Kidney epithelial cell (primary cell): Measurements from ENCODE around the gene GGCT. TPM values are rescaled to one million over a fixed set of nuclear protein-coding genes. Genes with fewer than 3 reads are reported as not detected.
A peak's percentile ranks its signal among the peaks of the same experiment; 100 is the strongest.
"Not testable (repeated sequence)": the region's sequence is repeated elsewhere in the genome, so short reads cannot be mapped to it uniquely, and the experiment has no call there.

Source experiments
- DNase-seq: peaks from one replicate; pipeline ENCODE4 v3.0.0-alpha.2; 2010; ENCODE audit warnings: low read depth
- H3K27me3 ChIP-seq: 2 replicates; pipeline ENCODE4 v1.6.0; 2011; ENCODE audit warnings: low read length; ENCODE audit not compliant: control insufficient read depth, insufficient read depth
- H3K36me3 ChIP-seq: 2 replicates; pipeline ENCODE4 v1.5.1; 2011; ENCODE audit warnings: low read length; ENCODE audit not compliant: control insufficient read depth, insufficient read depth
- H3K4me3 ChIP-seq: 2 replicates; pipeline ENCODE4 v1.5.1; 2011; ENCODE audit warnings: low read depth, mild to moderate bottlenecking, control low read depth, low read length
- total RNA-seq: library from RNA; depleted of rRNA; stranded (reverse); fragments of >200 nt; gene quantifications from 2 replicates; pipeline ENCODE4 v1.2.3, GENCODE V29; 2015
- TF ChIP-seq, protein P1 (sequence below): IDR thresholded peaks from 2 replicates; pipeline ENCODE4 v1.5.1; 2011; ENCODE audit warnings: mild to moderate bottlenecking, moderate library complexity, low read length, control low read depth, inconsistent platforms; ENCODE audit not compliant: insufficient read depth, poor library complexity, severe bottlenecking

The GGCT gene
- total RNA-seq, 1 donor from 2014 or later, result 37.8 TPM

DNA sequence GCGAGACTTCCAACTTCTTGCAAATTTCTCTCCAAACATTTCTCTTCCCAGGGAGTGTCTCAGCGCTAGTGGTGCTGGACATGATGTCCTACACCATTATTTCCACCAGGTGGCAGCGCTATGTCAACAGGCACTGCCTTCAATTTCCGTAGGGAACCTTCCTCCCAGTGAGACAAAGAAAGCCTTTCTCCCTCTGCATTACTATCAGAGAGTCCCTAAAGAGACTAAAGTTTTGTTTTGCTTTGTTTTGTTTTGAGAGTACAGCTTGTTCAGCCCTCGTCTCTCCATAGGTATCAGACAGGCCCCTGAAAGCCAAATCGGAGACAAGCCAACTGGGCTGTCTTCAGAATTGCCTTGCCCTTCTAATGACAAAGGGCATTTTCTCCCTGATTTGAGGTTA, 44.2 kb upstream of the GGCT start:
- TF ChIP-seq, protein P1, sequence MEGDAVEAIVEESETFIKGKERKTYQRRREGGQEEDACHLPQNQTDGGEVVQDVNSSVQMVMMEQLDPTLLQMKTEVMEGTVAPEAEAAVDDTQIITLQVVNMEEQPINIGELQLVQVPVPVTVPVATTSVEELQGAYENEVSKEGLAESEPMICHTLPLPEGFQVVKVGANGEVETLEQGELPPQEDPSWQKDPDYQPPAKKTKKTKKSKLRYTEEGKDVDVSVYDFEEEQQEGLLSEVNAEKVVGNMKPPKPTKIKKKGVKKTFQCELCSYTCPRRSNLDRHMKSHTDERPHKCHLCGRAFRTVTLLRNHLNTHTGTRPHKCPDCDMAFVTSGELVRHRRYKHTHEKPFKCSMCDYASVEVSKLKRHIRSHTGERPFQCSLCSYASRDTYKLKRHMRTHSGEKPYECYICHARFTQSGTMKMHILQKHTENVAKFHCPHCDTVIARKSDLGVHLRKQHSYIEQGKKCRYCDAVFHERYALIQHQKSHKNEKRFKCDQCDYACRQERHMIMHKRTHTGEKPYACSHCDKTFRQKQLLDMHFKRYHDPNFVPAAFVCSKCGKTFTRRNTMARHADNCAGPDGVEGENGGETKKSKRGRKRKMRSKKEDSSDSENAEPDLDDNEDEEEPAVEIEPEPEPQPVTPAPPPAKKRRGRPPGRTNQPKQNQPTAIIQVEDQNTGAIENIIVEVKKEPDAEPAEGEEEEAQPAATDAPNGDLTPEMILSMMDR, result peak; percentile 76
- H3K4me3 ChIP-seq, result no peak overlapping the region
- no peaks in the 10 kb centered on the region for H3K36me3 ChIP-seq
- no peak for DNase-seq
- no peaks in the 10 kb centered on the region for H3K27me3 ChIP-seq

DNA sequence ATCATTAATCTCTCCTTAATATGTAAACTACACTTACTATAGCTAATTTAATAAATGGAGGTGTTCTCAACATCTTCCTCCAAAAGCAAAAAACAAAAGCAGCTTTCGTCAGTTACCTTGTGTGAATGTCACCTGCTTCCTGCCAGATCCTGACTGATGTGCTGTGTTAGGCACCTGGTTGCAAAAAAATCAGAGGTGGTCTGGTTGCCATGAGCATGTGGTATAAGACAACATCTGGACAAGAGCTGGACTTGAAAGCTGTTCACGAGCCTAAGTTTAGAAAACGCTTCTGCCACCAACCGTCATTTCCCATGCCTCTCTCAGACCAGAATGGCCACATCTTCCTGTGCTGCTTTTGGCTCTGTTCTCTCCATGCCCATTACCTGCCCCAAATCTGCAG, 42.0 kb upstream of the GGCT start:
- no peaks in the 10 kb centered on the region for H3K27me3 ChIP-seq
- H3K36me3 ChIP-seq, result no peaks in the 10 kb centered on the region
- no peak for DNase-seq
- TF ChIP-seq, protein P1, result no peak
- H3K4me3 ChIP-seq, result no peak overlapping the region

DNA sequence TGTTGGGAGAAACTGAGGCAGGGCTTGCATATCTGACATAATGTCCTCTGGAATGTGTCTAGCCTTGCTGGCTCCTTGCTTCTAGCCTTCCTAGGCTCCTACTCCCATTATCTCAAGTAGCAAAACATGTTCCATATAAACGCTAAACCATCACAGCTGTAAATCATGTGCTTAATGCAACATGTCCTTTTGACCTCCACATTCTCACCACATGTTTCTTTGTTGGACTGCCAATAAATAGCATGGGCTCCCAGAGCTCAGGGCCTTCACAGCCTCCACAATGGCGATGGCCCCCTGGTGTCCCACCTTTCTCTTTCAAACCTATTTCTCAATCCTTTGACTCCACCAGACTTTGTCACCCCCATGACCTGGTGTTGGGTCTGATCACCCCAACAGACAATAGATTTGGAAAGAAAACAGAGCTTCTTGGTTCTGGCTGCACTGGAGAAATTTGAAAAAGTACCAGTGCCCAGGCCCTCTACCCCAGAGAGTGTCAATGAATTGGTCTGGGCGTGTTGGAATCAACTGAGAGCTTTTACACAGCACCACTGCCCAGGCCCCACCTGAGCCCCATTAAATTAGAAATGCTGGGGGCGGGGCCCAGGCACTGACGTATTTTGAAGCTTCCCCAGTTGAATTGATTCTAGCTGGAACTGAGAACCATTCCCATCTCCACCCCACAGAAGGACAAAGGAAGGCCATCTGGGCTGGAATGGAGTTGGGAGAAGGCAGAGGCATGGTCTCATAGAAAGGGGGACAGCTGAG, 41.3 kb upstream of the GGCT start:
- TF ChIP-seq, protein P1, result no peak
- DNase-seq, result no peak
- H3K36me3 ChIP-seq, result no peaks in the 10 kb centered on the region
- no peak overlapping the region for H3K4me3 ChIP-seq
- no peaks in the 10 kb centered on the region for H3K27me3 ChIP-seq

DNA sequence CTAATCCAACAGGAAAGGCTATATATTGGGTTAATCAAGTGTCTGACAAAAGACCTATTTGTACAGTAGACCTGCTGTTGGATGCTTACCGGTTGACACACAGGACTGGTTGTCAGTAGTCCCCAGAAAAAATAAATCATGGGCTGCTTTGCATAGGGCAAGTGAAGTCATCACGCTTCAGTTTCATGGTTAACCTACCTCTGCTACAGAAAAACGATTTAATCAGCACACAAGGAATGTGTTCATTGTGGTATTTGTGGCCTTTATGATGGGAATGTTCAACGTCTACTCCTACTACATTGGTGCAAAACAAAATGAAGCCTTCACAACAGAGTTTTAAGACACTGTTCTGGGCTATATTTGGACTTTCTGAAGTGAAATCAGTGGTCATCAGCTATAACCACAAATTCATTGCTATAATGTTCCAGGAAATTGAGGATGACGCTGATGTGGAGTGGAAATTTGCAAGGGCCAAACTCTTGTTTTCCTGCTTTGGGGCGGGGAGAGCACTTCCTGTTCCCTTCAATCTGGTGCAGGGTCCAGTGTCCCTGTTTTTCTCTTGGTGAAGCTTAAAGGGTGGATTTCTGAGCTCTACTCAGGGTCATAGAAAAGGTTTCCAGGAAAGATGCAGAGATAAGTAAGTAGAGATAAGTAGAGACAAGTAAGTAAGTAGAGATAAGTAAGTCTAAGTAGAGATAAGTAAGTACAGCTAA, 39.3 kb upstream of the GGCT start:
- DNase-seq, result no peak
- H3K27me3 ChIP-seq, result no peaks in the 10 kb centered on the region
- TF ChIP-seq, protein P1, result no peak
- H3K36me3 ChIP-seq, result no peaks in the 10 kb centered on the region
- H3K4me3 ChIP-seq, result no peak overlapping the region

DNA sequence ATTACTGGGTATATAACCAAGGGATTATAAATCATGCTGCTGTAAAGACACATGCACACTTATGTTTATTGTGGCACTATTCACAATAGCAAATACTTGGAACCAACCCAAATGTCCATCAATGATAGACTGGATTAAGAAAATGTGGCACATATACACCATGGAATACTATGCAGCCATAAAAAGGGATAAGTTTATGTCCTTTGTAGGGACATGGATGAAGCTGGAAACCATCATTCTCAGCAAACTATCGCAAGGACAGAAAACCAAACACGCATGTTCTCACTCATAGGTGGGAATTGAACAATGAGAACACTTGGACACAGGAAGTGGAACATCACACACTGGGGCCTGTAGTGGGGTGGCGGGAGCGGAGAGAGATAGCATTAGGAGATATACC, 38.5 kb upstream of the GGCT start:
- not testable (repeated sequence) for DNase-seq, H3K36me3 ChIP-seq, H3K4me3 ChIP-seq, H3K27me3 ChIP-seq

DNA sequence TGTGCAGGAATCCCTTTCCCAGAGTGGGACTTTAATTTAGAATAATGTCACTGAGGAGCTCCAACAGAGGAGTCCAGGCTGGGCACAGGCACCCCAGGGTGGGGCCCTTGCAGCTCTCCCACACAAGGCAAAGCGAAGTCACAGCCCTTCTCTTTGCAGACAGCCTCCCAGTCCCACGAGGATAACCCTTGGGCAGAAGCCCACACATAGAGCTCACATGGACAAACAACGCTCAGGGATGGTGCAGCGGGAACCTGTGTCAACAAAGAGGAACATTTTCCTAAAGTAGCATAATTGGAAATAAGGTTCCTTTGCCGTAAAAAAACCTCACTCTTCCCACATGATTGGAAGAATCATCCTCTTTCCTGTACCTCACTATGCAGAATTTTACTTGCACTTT, 29.3 kb upstream of the GGCT start:
- H3K27me3 ChIP-seq, result no peaks in the 10 kb centered on the region
- H3K4me3 ChIP-seq, result no peak overlapping the region
- TF ChIP-seq, protein P1, result no peak
- DNase-seq, result no peak
- H3K36me3 ChIP-seq, result no peaks in the 10 kb centered on the region
